Stomach (tissue), 4 donors: ENCODE results near the gene ANKRD40.

ENCODE experiments used
- CTCF ChIP-seq, 7 experiments: fragments of 450-650 bp in 4 of 7; fragments of 200-600 bp in 3 of 7; sonication (generic) in 3 of 7; IDR thresholded peaks; one replicate each; pipeline ENCODE4 v1.5.1; 2016 to 2019; ENCODE audit warnings: antibody characterized with exemption in 7 of 7, control low read depth in 2 of 7, mild to moderate bottlenecking in 1 of 7
- POLR2A ChIP-seq, 4 donors: fragments of 450-650 bp; IDR thresholded peaks; one replicate each; pipeline ENCODE4 v1.6.1; 2016; ENCODE audit warnings: antibody characterized with exemption in 4 of 4, control low read depth in 2 of 4, mild to moderate bottlenecking in 1 of 4, moderate library complexity in 1 of 4

- TF ChIP-seq POLR2A (IDR thresholded peaks at IDR 0.05) (no peak), CTCF (IDR thresholded peaks at IDR 0.05) (no peak)
Observed at GRCh38 chr17:50682441-50682840, 25.3 kb downstream of the ANKRD40 start.
